Stimulated activated CD4-positive, alpha-beta T cell treated with anti-CD3 and anti-CD28 coated beads, Interleukin-1b, Interleukin-23, amount 100 ng/mL, for 24 hours (primary cell): ENCODE data around the gene PNPLA7.

Experiments used
- DNase-seq, 4 experiments: peaks; one replicate each; pipeline ENCODE4 v3.0.0-alpha.2; 2020; ENCODE audit warnings: low read depth in 4 of 4, low spot score in 1 of 4

PNPLA7 gene

GRCh38 chr9:137462986-137463930 is 86.9 kb downstream of the PNPLA7 start:
- no peak for DNase-seq

GRCh38 chr9:137462396-137462985 is 87.7 kb downstream of the PNPLA7 start:
- no peak for DNase-seq

- peak in 3 of 4 experiments; percentile 39 to 75 (median 55) for DNase-seq
These were observed 88.4 kb downstream of the PNPLA7 start for GRCh38 chr9:137461663-137462395.

- no peak for DNase-seq
These were observed 88.9 kb downstream of the PNPLA7 start for GRCh38 chr9:137461316-137461662.

- no peak for DNase-seq
These were observed 89.6 kb downstream of the PNPLA7 start for GRCh38 chr9:137460363-137461315.

- no peak for DNase-seq
These were observed 90.4 kb downstream of the PNPLA7 start for GRCh38 chr9:137459601-137460362.

GRCh38 chr9:137459152-137459600 is 91.0 kb downstream of the PNPLA7 start, which contains the start of gene NSMF:
TSS of gene NSMF (minus strand) at chr9:137459334. CDS start at chr9:137459102, 232 bp downstream.
- DNase-seq = peak; percentile 90 to 96 (median 92)

- DNase-seq = no peak
These were observed 91.7 kb downstream of the PNPLA7 start for GRCh38 chr9:137458194-137459151.

GRCh38 chr9:137457406-137458193 is 92.6 kb downstream of the PNPLA7 start:
- no peak for DNase-seq

- DNase-seq = no peak
These were observed 93.3 kb downstream of the PNPLA7 start for GRCh38 chr9:137456864-137457405.

- DNase-seq = no peak
These were observed 93.9 kb downstream of the PNPLA7 start for GRCh38 chr9:137456061-137456863.

- no peak for DNase-seq
These were observed 94.7 kb downstream of the PNPLA7 start for GRCh38 chr9:137455359-137455991.

- no peak for DNase-seq
These were observed 95.4 kb downstream of the PNPLA7 start for GRCh38 chr9:137454597-137455358.

- peak in 1 of 4 experiments; percentile 32 for DNase-seq
These were observed 96.0 kb downstream of the PNPLA7 start for GRCh38 chr9:137454145-137454596.

GRCh38 chr9:137453643-137454081 is 96.5 kb downstream of the PNPLA7 start:
- DNase-seq = peak in 3 of 4 experiments; percentile 35 to 50 (median 39)
